Neural progenitor cell (in vitro differentiated cells): Measurements from ENCODE around the gene IHH. TPM values are rescaled to one million over a fixed set of nuclear protein-coding genes. Genes with fewer than 3 reads are reported as not detected.

Source experiments
- DNase-seq: peaks from one replicate; pipeline ENCODE4 v3.0.0-alpha.2; 2016; ENCODE audit warnings: low spot score
- H2AFZ ChIP-seq: fragments of 200-600 bp; sonication (generic); replicated peaks from 2 replicates; pipeline ENCODE4 v1.6.1; 2016; ENCODE audit warnings: antibody characterized with exemption
- H3F3A ChIP-seq: fragments of 200-600 bp; sonication (generic); 2 replicates; pipeline ENCODE4 v1.6.1; 2016; ENCODE audit warnings: antibody characterized with exemption, low read depth
- H3K27ac ChIP-seq: fragments of 200-600 bp; sonication (generic); 2 replicates; pipeline ENCODE4 v1.5.1; 2016; ENCODE audit warnings: mild to moderate bottlenecking
- H3K27me3 ChIP-seq: fragments of 200-600 bp; sonication (generic); 2 replicates; pipeline ENCODE4 v1.6.1; 2016; ENCODE audit warnings: mild to moderate bottlenecking, moderate library complexity
- H3K36me3 ChIP-seq: fragments of 200-600 bp; sonication (generic); 2 replicates; pipeline ENCODE4 v1.5.1; 2016
- H3K4me1 ChIP-seq: fragments of 200-600 bp; sonication (generic); 2 replicates; pipeline ENCODE4 v1.6.1; 2016; ENCODE audit warnings: mixed run types
- H3K4me2 ChIP-seq: fragments of 200-600 bp; sonication (generic); 2 replicates; pipeline ENCODE4 v1.6.1; 2016
- H3K4me3 ChIP-seq: fragments of 200-600 bp; sonication (generic); 2 replicates; pipeline ENCODE4 v1.5.1; 2016
- H3K79me2 ChIP-seq: fragments of 200-600 bp; sonication (generic); 2 replicates; pipeline ENCODE4 v1.6.1; 2016; ENCODE audit warnings: low read depth
- H3K9ac ChIP-seq: fragments of 200-600 bp; sonication (generic); 2 replicates; pipeline ENCODE4 v1.6.1; 2016
- H3K9me3 ChIP-seq: fragments of 200-600 bp; sonication (generic); 2 replicates; pipeline ENCODE4 v1.5.1; 2016; ENCODE audit warnings: low read depth
- H4K20me1 ChIP-seq: fragments of 200-600 bp; sonication (generic); 2 replicates; pipeline ENCODE4 v1.6.1; 2016; ENCODE audit warnings: low read depth
- H3K27ac Mint-ChIP-seq: 3 replicates; pipeline ENCODE4 v1.8.0; 2021; ENCODE audit warnings: mixed read lengths
- H3K27me3 Mint-ChIP-seq: 2 replicates; pipeline ENCODE4 v1.8.0; 2022; ENCODE audit warnings: low read depth, mild to moderate bottlenecking, inconsistent platforms, moderate library complexity, mixed read lengths; ENCODE audit not compliant: insufficient read depth
- H3K36me3 Mint-ChIP-seq: 3 replicates; pipeline ENCODE4 v1.8.0; 2021; ENCODE audit warnings: mixed read lengths
- H3K4me1 Mint-ChIP-seq: 3 replicates; pipeline ENCODE4 v1.8.0; 2021; ENCODE audit warnings: mixed read lengths
- H3K4me3 Mint-ChIP-seq: 3 replicates; pipeline ENCODE4 v1.8.0; 2021; ENCODE audit warnings: mild to moderate bottlenecking, moderate library complexity, mixed read lengths
- H3K9me3 Mint-ChIP-seq: 3 replicates; pipeline ENCODE4 v1.8.0; 2020; ENCODE audit warnings: mixed read lengths
- EZH2 ChIP-seq: fragments of 200-600 bp; sonication (generic); IDR thresholded peaks from 2 replicates; pipeline ENCODE4 v1.6.1; 2017; ENCODE audit warnings: antibody characterized with exemption, mild to moderate bottlenecking, moderate library complexity
- EZH2phosphoT487 ChIP-seq: fragments of 200-600 bp; sonication (generic); IDR thresholded peaks from 2 replicates; pipeline ENCODE4 v1.6.1; 2017; ENCODE audit warnings: antibody characterized with exemption
- total RNA-seq: library from RNA; depleted of rRNA; stranded (reverse); fragments of >200 nt; gene quantifications from 2 replicates; pipeline ENCODE4 v1.2.3, GENCODE V29; 2015; ENCODE audit warnings: low replicate concordance
- TF ChIP-seq, protein P1 (sequence below): fragments of 200-600 bp; sonication (generic); IDR thresholded peaks from 2 replicates; pipeline ENCODE4 v1.5.1; 2017; ENCODE audit warnings: antibody characterized with exemption, mild to moderate bottlenecking

Gene IHH
- total RNA-seq, 1 donor from 2014 or later = not detected

DNA sequence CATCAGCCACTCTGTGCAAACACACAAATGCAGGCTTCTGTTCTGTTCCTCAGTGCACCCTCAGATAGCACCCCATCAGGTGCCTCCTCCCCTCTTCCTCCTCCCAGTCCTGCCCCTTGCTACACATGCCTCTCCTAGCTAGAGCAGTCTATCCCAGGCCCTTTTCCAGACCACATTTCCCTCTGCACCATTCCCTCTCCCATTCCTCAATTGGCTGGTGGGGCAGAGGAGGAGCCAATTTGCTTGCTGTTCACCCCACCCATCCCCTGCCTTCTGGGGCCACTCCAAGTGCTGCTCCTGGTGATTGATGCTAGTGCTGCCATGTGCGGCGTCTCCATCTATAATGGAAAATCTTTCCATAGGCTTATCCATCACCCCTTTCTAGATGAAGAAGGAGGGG is 24.8 kb downstream of the IHH start:
- Histone ChIP-seq H2AFZ (no peak overlapping the region), H3K36me3 (no peaks in the 10 kb centered on the region), H3K9ac (no peak overlapping the region), H3K27ac (no peak overlapping the region), H3K4me1 (no peaks in the 10 kb centered on the region), H3F3A (no peaks in the 10 kb centered on the region), H4K20me1 (no peaks in the 10 kb centered on the region), H3K4me2 (no peak overlapping the region), H3K27me3 (peaks cover 82% of the 10 kb centered on the region), H3K4me3 (no peak overlapping the region), H3K79me2 (no peaks in the 10 kb centered on the region), H3K9me3 (no peaks in the 10 kb centered on the region)
- DNase-seq = no peak
- Mint-ChIP-seq H3K4me1 (no peaks in the 10 kb centered on the region), H3K4me3 (no peak overlapping the region), H3K36me3 (no peaks in the 10 kb centered on the region), H3K27ac (no peak overlapping the region), H3K27me3 (peaks cover 15% of the 10 kb centered on the region), H3K9me3 (no peaks in the 10 kb centered on the region)
- TF ChIP-seq EZH2 = no peak
- TF ChIP-seq, protein P1, sequence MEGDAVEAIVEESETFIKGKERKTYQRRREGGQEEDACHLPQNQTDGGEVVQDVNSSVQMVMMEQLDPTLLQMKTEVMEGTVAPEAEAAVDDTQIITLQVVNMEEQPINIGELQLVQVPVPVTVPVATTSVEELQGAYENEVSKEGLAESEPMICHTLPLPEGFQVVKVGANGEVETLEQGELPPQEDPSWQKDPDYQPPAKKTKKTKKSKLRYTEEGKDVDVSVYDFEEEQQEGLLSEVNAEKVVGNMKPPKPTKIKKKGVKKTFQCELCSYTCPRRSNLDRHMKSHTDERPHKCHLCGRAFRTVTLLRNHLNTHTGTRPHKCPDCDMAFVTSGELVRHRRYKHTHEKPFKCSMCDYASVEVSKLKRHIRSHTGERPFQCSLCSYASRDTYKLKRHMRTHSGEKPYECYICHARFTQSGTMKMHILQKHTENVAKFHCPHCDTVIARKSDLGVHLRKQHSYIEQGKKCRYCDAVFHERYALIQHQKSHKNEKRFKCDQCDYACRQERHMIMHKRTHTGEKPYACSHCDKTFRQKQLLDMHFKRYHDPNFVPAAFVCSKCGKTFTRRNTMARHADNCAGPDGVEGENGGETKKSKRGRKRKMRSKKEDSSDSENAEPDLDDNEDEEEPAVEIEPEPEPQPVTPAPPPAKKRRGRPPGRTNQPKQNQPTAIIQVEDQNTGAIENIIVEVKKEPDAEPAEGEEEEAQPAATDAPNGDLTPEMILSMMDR = no peak
- TF ChIP-seq EZH2phosphoT487 = no peak

DNA sequence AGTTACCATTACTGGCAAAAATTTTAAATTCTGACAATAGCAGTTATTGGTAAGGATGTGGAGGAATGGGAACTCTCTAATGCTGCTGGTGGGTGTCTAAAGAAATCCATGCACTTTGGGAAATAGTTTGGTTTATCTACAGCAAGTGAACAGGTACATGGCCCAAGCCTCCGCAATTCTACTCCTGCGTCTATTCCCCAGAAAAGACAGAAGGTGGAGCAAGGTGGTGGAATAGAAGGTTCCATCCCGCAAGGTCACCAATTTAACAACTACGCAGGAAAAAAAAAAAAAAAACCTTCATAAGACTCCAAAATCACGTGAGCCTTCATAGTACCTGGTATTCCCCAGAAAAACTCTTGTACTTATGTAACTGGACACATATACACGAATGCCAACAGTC is 25.9 kb downstream of the IHH start:
- Histone ChIP-seq H2AFZ (no peak overlapping the region), H3K27ac (no peak overlapping the region), H3K36me3 (no peaks in the 10 kb centered on the region), H4K20me1 (no peaks in the 10 kb centered on the region), H3K9me3 (no peaks in the 10 kb centered on the region), H3K27me3 (peaks cover 72% of the 10 kb centered on the region), H3K4me1 (no peaks in the 10 kb centered on the region), H3F3A (no peaks in the 10 kb centered on the region), H3K9ac (no peak overlapping the region), H3K4me2 (no peak overlapping the region), H3K4me3 (no peak overlapping the region), H3K79me2 (no peaks in the 10 kb centered on the region)
- peaks cover 15% of the 10 kb centered on the region for H3K27me3 Mint-ChIP-seq
- TF ChIP-seq, protein P1 = no peak
- TF ChIP-seq EZH2phosphoT487 = no peak
- no peaks in the 10 kb centered on the region for H3K36me3 Mint-ChIP-seq
- H3K4me1 Mint-ChIP-seq = peaks cover 3% of the 10 kb centered on the region
- no peak overlapping the region for H3K27ac Mint-ChIP-seq
- no peak overlapping the region for H3K4me3 Mint-ChIP-seq
- H3K9me3 Mint-ChIP-seq = no peaks in the 10 kb centered on the region
- no peak for DNase-seq

DNA sequence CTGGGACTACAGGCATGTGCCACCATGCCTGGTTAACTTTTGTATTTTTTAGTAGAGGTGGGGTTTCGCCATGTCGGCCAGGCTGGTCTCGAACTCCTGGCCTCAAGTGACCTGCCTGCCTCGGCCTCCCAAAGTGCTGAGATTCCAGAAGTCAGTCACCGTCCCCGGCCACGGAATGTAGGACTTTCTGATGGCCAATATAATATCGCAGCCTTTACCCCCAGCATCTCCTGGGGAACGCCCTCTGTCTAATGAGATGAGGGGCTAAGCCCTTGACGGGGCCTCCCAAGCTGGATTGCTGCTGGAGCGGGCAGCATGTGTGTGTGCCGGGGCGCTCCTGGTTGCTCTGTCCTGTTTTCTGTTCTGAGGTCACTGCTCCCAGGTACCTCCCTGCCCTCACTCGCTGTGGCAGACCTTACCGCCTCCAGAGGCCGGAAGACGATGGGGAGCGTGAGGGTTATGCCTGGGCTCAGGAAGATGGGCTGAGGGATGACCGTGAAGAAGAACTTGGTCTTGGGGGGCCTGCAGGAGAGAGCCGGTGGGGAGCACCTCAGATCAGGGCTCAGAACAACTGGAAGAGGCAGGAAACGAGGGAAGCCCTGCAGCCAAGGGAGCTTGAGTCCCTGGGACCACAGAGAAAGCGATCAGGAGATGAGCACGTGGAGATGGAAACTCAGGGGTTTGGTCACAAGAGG is 28.5 kb downstream of the IHH start:
- H3F3A ChIP-seq = no peaks in the 10 kb centered on the region

More for the DNA sequence above, 28.5 kb downstream of the IHH start:
- Histone ChIP-seq H3K4me1 (no peaks in the 10 kb centered on the region), H3K36me3 (no peaks in the 10 kb centered on the region), H3K9ac (no peak overlapping the region), H3K27me3 (peaks cover 49% of the 10 kb centered on the region), H3K9me3 (no peaks in the 10 kb centered on the region), H2AFZ (no peak overlapping the region), H3K79me2 (no peaks in the 10 kb centered on the region), H3K4me2 (no peak overlapping the region), H3K4me3 (no peak overlapping the region), H4K20me1 (no peaks in the 10 kb centered on the region), H3K27ac (no peak overlapping the region)
- H3K4me3 Mint-ChIP-seq = no peak overlapping the region
- DNase-seq = no peak
- H3K36me3 Mint-ChIP-seq = no peaks in the 10 kb centered on the region
- H3K9me3 Mint-ChIP-seq = no peaks in the 10 kb centered on the region
- H3K27ac Mint-ChIP-seq = no peak overlapping the region
- H3K27me3 Mint-ChIP-seq = peaks cover 11% of the 10 kb centered on the region
- TF ChIP-seq, protein P1 = no peak
- TF ChIP-seq EZH2 (no peak), EZH2phosphoT487 (no peak)
- peaks cover 4% of the 10 kb centered on the region for H3K4me1 Mint-ChIP-seq
